Measurements from ENCODE around the gene MUSTN1.

GRCh38 chr3:52841981-52842340 lies 7.1 kb upstream of the MUSTN1 start:
- TF ChIP-seq YY1 (IDR thresholded peaks at IDR 0.05; ENCODE audit: insufficient read depth, insufficient read length) (no peak), ZNF274 (IDR thresholded peaks at IDR 0.05; ENCODE audit: low read depth, low read length) (no peak)

All from NT2/D1 (cell line).